ENCODE data around the gene UQCRH.
"Not testable (repeated sequence)": the region's sequence is repeated elsewhere in the genome, so short reads cannot be mapped to it uniquely, and the experiment has no call there.

DNA sequence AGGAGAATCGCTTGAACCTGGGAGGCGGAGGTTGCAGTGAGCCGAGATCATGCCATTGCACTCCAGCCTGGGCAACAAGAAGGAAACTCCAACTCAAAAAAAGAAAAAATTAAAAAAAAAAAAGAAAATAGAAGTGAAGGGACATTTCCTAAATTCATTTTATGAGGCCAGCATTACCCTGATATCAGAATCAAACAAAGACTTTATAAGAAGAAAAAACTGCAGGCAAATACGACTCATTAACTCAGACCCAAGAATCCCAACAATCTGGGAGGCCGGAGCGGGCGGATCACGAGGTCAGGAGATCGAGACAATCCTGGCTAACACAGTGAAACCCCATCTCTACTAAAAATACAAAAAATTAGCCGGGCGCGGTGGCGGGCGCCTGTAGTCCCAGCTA is 33.9 kb downstream of the UQCRH start:
- TF ChIP-seq NFE2L1 (CRISPR knock-in tag; IDR thresholded peaks at IDR 0.05); CTCF (IDR thresholded peaks at IDR 0.05); TP53 (CRISPR knock-in tag; IDR thresholded peaks at IDR 0.05): not testable (repeated sequence)
